Rectal smooth muscle tissue (tissue), 1 donor: ENCODE data around the gene EMC7.

ENCODE experiments used
- H3K27ac ChIP-seq: one replicate; pipeline ENCODE4 v1.7.0; 2013; ENCODE audit warnings: low read depth, low read length, inconsistent platforms
- H3K27me3 ChIP-seq: one replicate; pipeline ENCODE4 v1.7.0; 2013; ENCODE audit warnings: low read length; ENCODE audit not compliant: control insufficient read depth, insufficient read depth
- H3K36me3 ChIP-seq: one replicate; pipeline ENCODE4 v1.7.0; 2013; ENCODE audit warnings: low read length; ENCODE audit not compliant: control insufficient read depth, insufficient read depth
- H3K4me1 ChIP-seq: one replicate; pipeline ENCODE4 v1.7.0; 2013; ENCODE audit warnings: low read length; ENCODE audit not compliant: control insufficient read depth, insufficient read depth
- H3K4me3 ChIP-seq: one replicate; pipeline ENCODE4 v1.7.0; 2013; ENCODE audit warnings: low read length
- H3K9ac ChIP-seq: one replicate; pipeline ENCODE4 v1.7.0; 2013; ENCODE audit warnings: low read length

Gene EMC7

DNA sequence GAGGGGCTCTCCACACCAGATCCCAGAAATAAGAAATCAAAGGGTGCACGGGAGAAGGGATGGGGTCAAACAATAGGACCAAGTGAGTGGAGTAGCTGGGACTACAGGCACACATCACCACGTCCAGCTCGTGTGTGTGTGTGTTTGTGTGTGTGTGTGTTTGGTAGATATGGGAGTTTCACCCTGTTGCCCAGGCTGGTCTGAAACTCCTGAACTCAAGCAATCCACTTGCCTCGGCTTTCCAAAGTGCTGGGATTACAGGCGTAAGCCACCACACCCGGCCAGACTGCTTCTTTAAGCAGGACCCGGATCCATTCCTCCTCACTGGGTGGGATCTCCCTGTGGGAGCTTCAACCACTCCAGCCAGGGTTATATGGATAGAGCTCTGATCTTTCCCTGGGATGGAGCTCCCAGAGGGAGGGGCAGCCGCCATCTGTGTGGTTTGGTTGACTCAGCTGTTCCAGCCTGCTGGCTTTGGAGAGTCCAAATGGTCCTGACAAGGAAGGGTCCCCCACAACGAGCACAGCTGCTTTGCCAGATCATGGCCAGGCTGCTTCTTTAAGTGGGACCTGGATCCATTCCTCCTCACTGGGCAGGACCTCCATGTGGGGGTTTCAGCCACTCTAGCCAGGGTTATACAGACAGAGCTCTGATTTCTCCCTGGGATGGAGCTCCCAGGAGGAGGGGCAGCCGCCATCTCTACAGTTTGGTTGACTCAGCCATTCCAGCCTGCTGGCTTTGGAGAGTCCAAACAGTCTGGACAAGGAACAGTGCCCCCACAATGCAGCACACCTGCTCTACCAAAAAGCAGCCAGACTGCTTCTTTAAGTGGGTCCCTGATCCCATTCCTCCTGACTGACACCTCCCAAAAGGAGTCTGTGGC lies 53.5 kb downstream of the EMC7 start:
- H3K27ac ChIP-seq: no peak overlapping the region

DNA sequence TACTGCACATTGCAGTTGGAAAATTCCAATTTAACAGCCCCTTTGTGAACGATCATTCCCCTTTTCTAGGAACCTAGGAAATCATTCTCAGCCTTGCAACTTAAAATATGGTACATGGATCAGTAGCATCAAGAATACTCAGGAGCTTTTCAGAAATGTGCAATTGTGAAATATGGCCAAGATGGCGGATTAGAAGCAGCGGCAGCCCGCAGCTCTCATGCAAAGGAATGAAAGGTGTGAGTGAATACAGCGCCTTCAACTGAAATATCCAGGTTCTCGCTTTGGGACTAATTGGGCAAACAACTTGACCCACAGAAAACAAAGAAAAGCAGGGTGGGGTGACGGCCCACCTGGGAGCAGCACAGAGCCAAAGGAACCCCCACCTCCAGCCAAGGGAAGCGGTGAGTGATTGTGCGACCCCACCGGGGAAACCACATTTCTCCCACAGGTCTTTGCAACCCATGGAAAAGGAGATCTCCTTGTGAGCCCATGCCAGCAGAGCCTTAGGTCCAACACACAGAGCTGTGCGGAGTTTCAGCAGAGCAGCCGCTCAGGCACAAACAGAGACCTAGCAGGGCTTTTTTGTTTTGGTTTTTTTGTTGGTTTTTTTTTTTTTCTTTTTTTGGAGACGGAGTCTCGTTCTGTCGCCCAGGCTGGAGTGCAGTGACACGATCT lies 55.1 kb downstream of the EMC7 start:
- Histone ChIP-seq H3K4me1 (no peaks in the 10 kb centered on the region), H3K27me3 (no peaks in the 10 kb centered on the region), H3K9ac (no peak overlapping the region), H3K4me3 (no peak overlapping the region), H3K27ac (no peak overlapping the region), H3K36me3 (no peaks in the 10 kb centered on the region)

More for the DNA sequence above, 53.5 kb downstream of the EMC7 start:
- Histone ChIP-seq H3K4me3 (no peak overlapping the region), H3K36me3 (no peaks in the 10 kb centered on the region), H3K27me3 (no peaks in the 10 kb centered on the region), H3K4me1 (no peaks in the 10 kb centered on the region), H3K9ac (no peak overlapping the region)

DNA sequence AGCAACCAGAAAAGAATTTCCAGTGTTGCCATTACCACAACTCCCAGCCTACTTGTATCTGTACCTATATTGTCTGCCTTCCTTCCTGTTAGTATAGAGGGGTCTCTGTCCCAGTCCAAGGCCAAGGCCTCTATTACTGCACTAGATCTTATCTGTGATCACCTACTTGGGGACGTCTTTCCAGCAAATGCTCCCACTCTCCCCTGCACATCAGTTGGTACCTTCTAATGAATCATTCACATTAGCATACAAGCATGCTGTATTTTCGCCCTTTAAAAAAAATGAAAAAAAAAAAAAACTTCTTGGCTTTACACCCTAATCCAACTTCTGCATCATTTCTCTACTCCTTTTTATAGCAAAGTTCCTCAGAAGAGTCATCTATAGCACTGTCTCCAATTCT lies 57.8 kb downstream of the EMC7 start:
- Histone ChIP-seq H3K36me3 (no peaks in the 10 kb centered on the region), H3K4me3 (no peak overlapping the region), H3K27me3 (no peaks in the 10 kb centered on the region), H3K9ac (no peak overlapping the region), H3K4me1 (peaks cover 5% of the 10 kb centered on the region), H3K27ac (no peak overlapping the region)

DNA sequence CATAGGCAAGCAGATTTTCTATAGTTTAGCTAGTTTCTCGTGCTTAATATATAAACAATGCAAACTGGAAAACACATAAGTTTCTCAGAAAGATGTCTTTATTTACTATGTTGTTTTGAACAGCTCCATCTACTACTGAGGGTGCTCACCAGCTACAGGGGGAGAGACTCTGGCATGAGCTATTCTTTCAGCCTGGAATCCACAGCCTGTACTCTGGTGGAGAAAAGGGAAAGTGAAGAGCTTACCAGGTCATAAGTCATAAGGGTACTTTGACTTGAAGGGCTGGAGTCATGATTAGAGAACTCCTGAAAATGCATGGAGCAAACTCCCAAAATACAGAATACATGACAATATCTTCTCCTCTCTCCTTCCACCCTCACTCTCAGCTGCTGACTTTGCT lies 58.3 kb downstream of the EMC7 start:
- Histone ChIP-seq H3K27ac (no peak overlapping the region), H3K4me1 (peaks cover 5% of the 10 kb centered on the region), H3K27me3 (no peaks in the 10 kb centered on the region), H3K36me3 (no peaks in the 10 kb centered on the region), H3K9ac (no peak overlapping the region), H3K4me3 (no peak overlapping the region)

DNA sequence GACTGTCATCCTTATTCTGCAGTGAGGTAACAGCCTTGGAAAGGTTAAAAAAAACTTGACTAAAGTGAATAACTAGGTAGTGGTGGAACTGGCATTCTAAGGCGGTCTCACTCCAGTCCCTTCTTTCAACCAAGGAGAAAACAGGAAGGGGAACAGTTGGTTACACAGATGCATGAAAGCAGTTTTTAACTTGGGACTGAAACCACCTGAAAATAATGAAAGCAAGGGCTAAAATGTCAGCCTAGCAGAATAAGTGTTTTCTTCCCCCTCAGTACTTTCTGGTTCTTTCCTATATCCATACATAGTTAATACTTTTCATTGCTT lies 61.9 kb downstream of the EMC7 start:
- no peak overlapping the region for H3K9ac ChIP-seq
- peak overlapping the region; percentile 88 for H3K27ac ChIP-seq
- H3K4me3 ChIP-seq: peak overlapping the region; percentile 93
- H3K36me3 ChIP-seq: no peaks in the 10 kb centered on the region
- H3K27me3 ChIP-seq: no peaks in the 10 kb centered on the region
- H3K4me1 ChIP-seq: peaks cover 11% of the 10 kb centered on the region

DNA sequence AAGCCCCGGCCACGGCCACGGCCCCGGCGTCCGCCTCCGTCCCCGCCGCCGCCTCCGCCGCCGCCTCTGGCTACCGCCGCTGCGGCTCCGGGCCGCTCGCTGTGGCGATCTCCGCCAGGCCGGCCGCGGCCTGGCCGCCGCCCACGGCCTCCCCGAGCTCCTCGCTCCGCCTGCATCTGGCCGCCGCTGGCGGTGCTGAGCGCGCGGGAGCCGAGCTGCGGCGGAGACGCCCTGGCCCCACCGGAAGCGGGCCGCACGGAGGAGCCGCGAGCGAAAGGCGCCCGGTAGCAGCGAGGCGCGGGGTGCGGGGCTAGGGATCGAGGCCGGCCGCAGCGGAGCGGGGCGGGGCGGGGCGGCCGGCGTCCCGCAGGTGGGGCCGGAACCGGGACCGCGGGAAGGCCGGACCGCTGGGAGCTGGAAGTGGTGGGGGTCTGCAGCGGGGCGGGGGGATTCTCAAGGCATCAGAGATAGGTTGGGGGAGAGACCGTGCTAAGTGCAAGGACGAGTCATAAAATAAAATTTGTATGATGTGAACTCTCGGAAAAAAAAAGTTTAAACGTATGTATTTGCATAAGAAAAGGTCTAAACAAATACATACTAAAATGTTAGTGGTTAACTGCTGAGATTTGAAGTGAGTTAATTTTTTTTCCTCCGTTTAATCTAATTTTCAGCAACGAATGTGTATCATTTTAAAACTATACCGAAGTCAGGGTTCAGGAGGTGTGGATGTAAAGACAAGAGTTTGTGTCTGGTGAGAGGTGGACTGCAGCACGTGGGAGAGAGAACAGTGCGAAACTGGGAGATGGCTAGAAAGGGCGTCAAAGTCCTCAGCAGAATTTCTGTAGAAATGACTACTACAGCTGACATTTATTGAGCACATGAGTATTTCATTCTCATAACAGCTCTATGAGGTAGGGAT lies 62.5 kb downstream of the EMC7 start, which contains the start of gene AVEN:
AVEN (minus strand) TSS at position 334 of the 919 bp plus-strand sequence; CDS start at position 176, 158 bp downstream.
- H3K9ac ChIP-seq: peak within 1 kb of the TSS; percentile 61
- H3K36me3 ChIP-seq: no peaks in the 10 kb centered on the region
- H3K27ac ChIP-seq: peak within 1 kb of the TSS; percentile 88
- peak within 1 kb of the TSS; percentile 93 for H3K4me3 ChIP-seq
- peaks cover 11% of the 10 kb centered on the region for H3K4me1 ChIP-seq
- H3K27me3 ChIP-seq: no peaks in the 10 kb centered on the region

DNA sequence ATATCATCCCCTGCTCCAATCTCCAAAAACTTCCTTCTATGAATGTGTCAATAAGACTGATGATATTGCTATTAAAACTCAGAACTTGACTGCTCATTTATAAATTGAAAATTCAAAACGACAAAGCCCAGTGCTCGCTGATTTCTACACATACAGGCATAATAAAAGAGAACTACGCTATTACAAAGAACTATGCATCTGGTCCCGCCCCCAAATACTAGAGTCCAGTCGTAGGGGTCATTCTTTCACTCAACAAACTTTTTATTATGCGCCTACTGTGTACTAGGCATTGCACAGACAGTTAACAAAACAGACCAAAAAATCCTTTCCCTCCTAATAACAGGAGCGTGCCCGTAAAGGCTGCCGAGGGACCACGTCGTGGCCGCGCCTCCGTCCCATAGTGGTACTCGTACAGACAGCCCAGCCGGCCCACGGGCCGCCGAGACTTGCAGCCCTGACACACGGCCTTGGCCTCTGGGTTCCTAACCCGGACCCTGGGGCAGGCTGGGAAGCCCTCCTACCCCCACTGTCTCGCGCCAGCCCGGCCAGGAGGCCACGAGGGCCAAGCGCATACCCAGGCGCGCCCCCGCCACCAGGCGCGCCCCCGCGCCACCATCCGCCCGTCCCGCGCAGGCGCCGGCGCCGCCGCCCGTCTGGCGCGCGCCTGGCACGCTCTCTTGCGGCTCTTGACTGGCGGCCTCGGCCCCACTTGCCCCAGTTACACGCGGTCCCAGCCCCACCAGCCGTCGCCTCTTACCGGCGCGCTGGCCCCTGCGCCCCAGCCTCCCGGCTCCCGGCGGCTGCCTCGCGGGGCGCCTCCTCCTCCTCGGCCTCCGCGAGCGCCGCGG lies 63.4 kb downstream of the EMC7 start:
- Histone ChIP-seq H3K4me3 (peak overlapping the region; percentile 93), H3K9ac (peak overlapping the region; percentile 61), H3K27me3 (no peaks in the 10 kb centered on the region), H3K27ac (peak overlapping the region; percentile 88), H3K4me1 (peaks cover 11% of the 10 kb centered on the region), H3K36me3 (no peaks in the 10 kb centered on the region)
